ENCODE results near the gene CD80.

Gene CD80

GRCh38 chr3:119494597-119494996 is 64.8 kb downstream of the CD80 start:
- DNase-seq (ENCODE audit: low read depth): no peak

- no peak for DNase-seq (ENCODE audit: low read depth)
These were observed 66.6 kb downstream of the CD80 start for GRCh38 chr3:119492810-119493209.

GRCh38 chr3:119492128-119492527 is 67.3 kb downstream of the CD80 start:
- no peak for DNase-seq (ENCODE audit: low read depth)

DNA sequence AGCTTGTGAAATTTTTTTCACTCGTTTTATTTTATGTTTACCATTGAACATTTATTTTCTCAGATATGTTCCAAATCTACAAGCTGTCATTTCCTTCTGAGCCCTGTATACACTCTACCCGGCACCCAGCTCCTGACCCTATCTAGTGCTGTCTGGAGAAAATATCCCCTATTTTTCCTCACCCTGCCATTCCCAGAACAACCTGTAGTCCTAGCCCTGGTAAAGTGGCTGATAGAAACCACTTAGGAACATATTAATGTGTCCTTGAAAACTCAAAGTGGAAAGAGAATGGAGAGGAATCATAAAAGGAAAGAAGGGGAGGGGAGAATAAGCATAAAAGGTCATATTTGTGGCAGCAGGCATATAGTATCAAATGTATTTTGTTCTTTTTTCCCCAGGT is 69.3 kb downstream of the CD80 start:
- DNase-seq (ENCODE audit: low read depth): no peak

GRCh38 chr3:119485563-119485962 is 73.9 kb downstream of the CD80 start:
- DNase-seq (ENCODE audit: low read depth): no peak

- DNase-seq (ENCODE audit: low read depth): no peak
These were observed 76.3 kb downstream of the CD80 start for GRCh38 chr3:119483101-119483500.

DNA sequence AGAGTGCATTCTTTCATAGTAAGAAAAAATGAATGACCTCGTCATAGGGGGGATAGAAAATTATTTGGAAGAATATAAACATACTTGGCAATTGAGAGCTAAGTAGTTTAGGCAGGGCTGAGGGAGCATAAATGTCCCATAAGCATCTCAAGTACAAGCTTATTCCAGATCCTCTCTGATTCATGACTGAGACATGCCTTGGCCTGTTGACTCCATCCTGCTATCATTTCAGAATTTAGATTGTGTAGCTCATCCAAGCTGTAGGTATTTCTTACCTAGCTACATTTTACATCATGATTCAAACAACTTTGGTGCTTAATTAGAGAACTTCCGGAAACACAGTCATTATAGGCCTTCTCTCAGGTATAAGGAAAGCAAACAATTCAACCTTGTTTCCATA is 78.3 kb downstream of the CD80 start:
- no peak for DNase-seq (ENCODE audit: low read depth)

Data from HS-27A (cell line).